ENCODE results near the gene POLD2. TPM values are rescaled to one million over a fixed set of nuclear protein-coding genes. Genes with fewer than 3 reads are reported as not detected.
"Not testable (repeated sequence)": the region's sequence is repeated elsewhere in the genome, so short reads cannot be mapped to it uniquely, and the experiment has no call there.

Gene POLD2
- polyA plus RNA-seq (2013, experiment 1 of 2) = 88.8 TPM
- 87.7 TPM for polyA plus RNA-seq (2013, experiment 2 of 2)

DNA sequence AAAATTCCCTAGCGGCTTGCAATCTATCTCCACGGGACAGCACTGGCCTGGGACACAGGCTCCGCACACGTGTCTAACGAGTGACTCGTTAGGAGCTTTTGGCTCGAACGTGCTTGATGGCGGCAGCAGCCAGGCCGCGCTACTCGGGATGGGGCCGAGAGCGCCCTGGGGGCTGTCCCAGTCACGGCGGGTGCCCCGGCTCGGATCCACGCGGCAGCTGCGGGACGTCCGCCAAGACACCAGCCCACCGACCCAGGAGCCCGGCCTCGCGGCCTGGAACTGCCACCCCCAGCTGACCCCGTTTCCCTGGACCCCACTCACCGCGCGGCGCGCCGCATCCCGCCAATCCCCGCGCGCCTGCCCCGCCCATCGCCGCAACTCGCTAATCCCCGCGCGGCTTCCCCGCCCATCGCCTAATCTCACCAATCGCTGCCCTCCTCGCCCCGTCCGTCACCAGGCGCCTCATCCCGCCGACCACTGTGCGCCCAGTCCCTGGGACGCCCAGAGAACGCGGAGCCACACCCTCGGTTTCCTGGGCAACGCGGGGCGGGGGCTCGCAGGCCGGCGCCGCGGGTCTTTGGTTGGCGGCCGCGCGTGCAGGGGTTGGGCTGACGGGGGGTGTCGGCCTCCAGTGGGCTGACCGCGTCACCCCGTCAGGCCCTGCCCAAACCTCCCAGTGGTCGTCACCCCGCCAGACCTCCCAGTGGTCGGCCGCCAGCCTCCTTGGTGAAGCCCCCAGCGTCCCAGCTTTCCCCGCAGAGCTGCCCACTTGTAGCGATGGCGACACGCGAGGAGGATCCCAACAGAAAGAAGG is at the start of gene POLD2:
POLD2 (minus strand) TSS at position 359 of the 814 bp plus-strand sequence. CDS start 1,495 bp downstream, outside the sequence.
- Histone ChIP-seq H3K9me3 (ENCODE audit: control insufficient read depth, low read length) (peaks cover 9% of the 10 kb centered on the region), H3K4me3 (ENCODE audit: extremely low read depth, insufficient read depth, low read length, poor library complexity, severe bottlenecking) (peak within 1 kb of the TSS; percentile 55), H3K27ac (ENCODE audit: low read depth, low read length, severe bottlenecking) (peak within 1 kb of the TSS; percentile 75), H3K4me1 (ENCODE audit: control insufficient read depth, insufficient read depth, low read length, poor library complexity, severe bottlenecking) (peaks cover 9% of the 10 kb centered on the region), H3K36me3 (ENCODE audit: control insufficient read depth, insufficient read depth, low read length) (peaks cover 38% of the 10 kb centered on the region)
- WGBS, 2 experiments (ENCODE audit: insufficient coverage in 2 of 2) = 0% methylated on average over 64 to 73 of the region's 86 CpGs

DNA sequence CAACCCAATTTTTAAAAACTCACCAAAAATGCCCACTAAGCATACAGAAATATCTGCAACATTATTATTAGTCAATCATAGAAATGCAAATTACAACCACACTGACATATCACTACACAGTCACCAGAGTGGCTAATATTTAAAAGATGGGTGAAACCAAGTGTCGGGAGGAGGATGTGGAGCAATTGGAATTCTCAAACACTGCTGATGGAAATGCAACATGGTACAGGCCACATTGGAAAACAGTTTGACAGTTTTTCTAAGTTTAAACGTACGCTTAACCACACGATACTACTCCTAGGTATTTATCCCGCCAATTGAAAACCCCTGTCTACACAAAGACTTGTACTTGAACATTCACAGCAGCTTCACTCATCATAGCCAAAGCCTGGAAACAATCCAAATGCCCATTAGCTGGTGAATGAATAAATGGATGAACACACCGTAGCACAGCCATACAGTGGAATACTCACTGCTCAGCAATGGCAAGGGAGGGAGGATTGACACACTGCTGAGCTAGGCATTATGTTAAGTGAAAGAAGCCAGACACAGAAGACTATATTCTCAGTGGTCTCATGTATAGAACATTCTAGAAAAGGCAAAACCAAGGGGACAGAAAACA is 49.6 kb upstream of the POLD2 start:
- H3K9me3 ChIP-seq (ENCODE audit: control insufficient read depth, low read length) = no peaks in the 10 kb centered on the region
- H3K4me1 ChIP-seq (ENCODE audit: control insufficient read depth, insufficient read depth, low read length, poor library complexity, severe bottlenecking) = no peaks in the 10 kb centered on the region
- WGBS, 2 experiments (ENCODE audit: insufficient coverage in 2 of 2) = 95 to 96% methylated on average over 4 to 5 of the region's 6 CpGs
- H3K27ac ChIP-seq (ENCODE audit: low read depth, low read length, severe bottlenecking) = no peak overlapping the region
- no peaks in the 10 kb centered on the region for H3K36me3 ChIP-seq (ENCODE audit: control insufficient read depth, insufficient read depth, low read length)
- H3K4me3 ChIP-seq (ENCODE audit: extremely low read depth, insufficient read depth, low read length, poor library complexity, severe bottlenecking) = no peak overlapping the region

DNA sequence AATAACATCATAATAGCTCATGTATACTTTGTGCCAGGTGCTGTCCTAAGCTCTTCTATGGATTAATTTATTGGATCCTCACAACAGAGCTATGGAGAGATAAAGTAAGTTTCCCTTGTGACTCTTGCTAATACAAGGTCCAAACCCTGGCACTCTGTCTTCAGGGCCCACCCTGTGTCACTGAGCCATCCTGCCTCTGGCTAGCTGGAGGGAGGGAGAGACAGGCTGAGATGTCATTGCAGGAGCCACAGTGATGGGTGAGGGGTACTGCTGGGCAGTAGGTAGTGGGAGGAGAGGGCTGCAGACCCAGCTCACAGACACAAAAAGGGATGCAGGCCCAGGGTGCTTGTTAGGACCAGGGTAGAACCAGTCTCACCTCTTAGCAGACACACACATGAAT is 49.0 kb upstream of the POLD2 start:
- H3K4me1 ChIP-seq (ENCODE audit: control insufficient read depth, insufficient read depth, low read length, poor library complexity, severe bottlenecking) = no peaks in the 10 kb centered on the region
- H3K9me3 ChIP-seq (ENCODE audit: control insufficient read depth, low read length) = no peaks in the 10 kb centered on the region
- H3K27ac ChIP-seq (ENCODE audit: low read depth, low read length, severe bottlenecking) = no peak overlapping the region
- no peaks in the 10 kb centered on the region for H3K36me3 ChIP-seq (ENCODE audit: control insufficient read depth, insufficient read depth, low read length)
- no peak overlapping the region for H3K4me3 ChIP-seq (ENCODE audit: extremely low read depth, insufficient read depth, low read length, poor library complexity, severe bottlenecking)

DNA sequence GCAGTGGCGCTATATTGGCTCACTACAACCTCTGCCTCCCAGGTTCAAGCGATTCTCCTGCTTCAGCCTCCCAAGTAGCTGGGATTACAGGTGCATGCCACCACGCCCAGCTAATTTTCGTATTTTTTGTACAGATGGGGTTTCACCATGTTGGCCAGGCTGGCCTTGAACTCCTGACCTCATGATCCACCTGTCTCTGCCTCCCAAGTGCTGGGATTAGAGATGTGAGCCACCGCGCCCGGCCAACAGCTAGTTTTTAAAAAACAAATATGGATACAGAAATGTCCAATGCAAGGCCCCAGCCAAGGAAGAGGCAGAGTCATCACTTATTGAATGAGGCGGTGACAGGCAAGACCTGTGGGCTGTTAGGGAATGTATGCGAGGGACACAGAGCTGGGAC is 48.6 kb upstream of the POLD2 start:
- not testable (repeated sequence) for H3K4me3 ChIP-seq (ENCODE audit: extremely low read depth, insufficient read depth, low read length, poor library complexity, severe bottlenecking); H3K9me3 ChIP-seq (ENCODE audit: control insufficient read depth, low read length); H3K4me1 ChIP-seq (ENCODE audit: control insufficient read depth, insufficient read depth, low read length, poor library complexity, severe bottlenecking); H3K36me3 ChIP-seq (ENCODE audit: control insufficient read depth, insufficient read depth, low read length); H3K27ac ChIP-seq (ENCODE audit: low read depth, low read length, severe bottlenecking)
- WGBS, 2 experiments (ENCODE audit: insufficient coverage in 2 of 2) = 91 to 93% methylated on average over 6 to 7 of the region's 9 CpGs

GRCh38 chr7:44167920-44168319 is 44.6 kb upstream of the POLD2 start:
- no peaks in the 10 kb centered on the region for H3K36me3 ChIP-seq (ENCODE audit: control insufficient read depth, insufficient read depth, low read length)
- H3K27ac ChIP-seq (ENCODE audit: low read depth, low read length, severe bottlenecking) = no peak overlapping the region
- no peaks in the 10 kb centered on the region for H3K9me3 ChIP-seq (ENCODE audit: control insufficient read depth, low read length)
- no peak overlapping the region for H3K4me3 ChIP-seq (ENCODE audit: extremely low read depth, insufficient read depth, low read length, poor library complexity, severe bottlenecking)
- peaks cover 6% of the 10 kb centered on the region for H3K4me1 ChIP-seq (ENCODE audit: control insufficient read depth, insufficient read depth, low read length, poor library complexity, severe bottlenecking)

DNA sequence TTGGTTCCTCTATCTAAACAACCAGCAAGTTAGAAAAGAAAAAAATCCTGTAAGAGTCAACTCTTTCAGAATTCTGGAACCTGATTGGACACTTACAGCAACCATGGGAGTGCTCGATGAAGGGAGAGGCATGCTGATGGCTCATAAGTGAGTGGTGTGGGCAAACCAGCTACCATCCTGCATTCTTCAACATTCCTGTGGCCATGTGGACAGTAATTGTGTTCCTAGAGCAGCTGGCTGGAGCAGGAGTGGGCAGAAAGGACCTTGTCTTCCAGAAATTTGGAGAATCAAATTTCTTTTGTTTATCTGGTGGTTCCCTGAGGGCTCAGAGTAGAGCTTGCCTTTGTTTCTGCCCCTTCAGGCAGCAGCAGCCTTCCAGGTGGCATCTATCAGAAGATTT is 40.2 kb upstream of the POLD2 start:
- no peaks in the 10 kb centered on the region for H3K9me3 ChIP-seq (ENCODE audit: control insufficient read depth, low read length)
- H3K36me3 ChIP-seq (ENCODE audit: control insufficient read depth, insufficient read depth, low read length) = no peaks in the 10 kb centered on the region
- H3K4me3 ChIP-seq (ENCODE audit: extremely low read depth, insufficient read depth, low read length, poor library complexity, severe bottlenecking) = no peak overlapping the region
- no peak overlapping the region for H3K27ac ChIP-seq (ENCODE audit: low read depth, low read length, severe bottlenecking)
- 67% methylated on average over 1 of the region's 1 CpG; no CpG with 5 or more reads in 1 of the 2 experiments for WGBS, 2 experiments (ENCODE audit: insufficient coverage in 2 of 2)
- peaks cover 8% of the 10 kb centered on the region for H3K4me1 ChIP-seq (ENCODE audit: control insufficient read depth, insufficient read depth, low read length, poor library complexity, severe bottlenecking)

GRCh38 chr7:44162785-44163395 is 39.5 kb upstream of the POLD2 start:
- Histone ChIP-seq H3K27ac (ENCODE audit: low read depth, low read length, severe bottlenecking) (no peak overlapping the region), H3K4me1 (ENCODE audit: control insufficient read depth, insufficient read depth, low read length, poor library complexity, severe bottlenecking) (peaks cover 8% of the 10 kb centered on the region), H3K4me3 (ENCODE audit: extremely low read depth, insufficient read depth, low read length, poor library complexity, severe bottlenecking) (no peak overlapping the region), H3K9me3 (ENCODE audit: control insufficient read depth, low read length) (no peaks in the 10 kb centered on the region), H3K36me3 (ENCODE audit: control insufficient read depth, insufficient read depth, low read length) (no peaks in the 10 kb centered on the region)
- WGBS, 2 experiments (ENCODE audit: insufficient coverage in 2 of 2) = no CpG with 5 or more reads among the region's 1 CpG

- no peak overlapping the region for H3K27ac ChIP-seq (ENCODE audit: low read depth, low read length, severe bottlenecking)
- H3K4me1 ChIP-seq (ENCODE audit: control insufficient read depth, insufficient read depth, low read length, poor library complexity, severe bottlenecking) = peaks cover 8% of the 10 kb centered on the region
- WGBS, 2 experiments (ENCODE audit: insufficient coverage in 2 of 2) = 86 to 97% methylated on average over 4 of the region's 4 CpGs
- no peaks in the 10 kb centered on the region for H3K9me3 ChIP-seq (ENCODE audit: control insufficient read depth, low read length)
- no peak overlapping the region for H3K4me3 ChIP-seq (ENCODE audit: extremely low read depth, insufficient read depth, low read length, poor library complexity, severe bottlenecking)
- no peaks in the 10 kb centered on the region for H3K36me3 ChIP-seq (ENCODE audit: control insufficient read depth, insufficient read depth, low read length)
Observed at GRCh38 chr7:44162179-44162578, 38.8 kb upstream of the POLD2 start.

- Histone ChIP-seq H3K27ac (ENCODE audit: low read depth, low read length, severe bottlenecking) (no peak overlapping the region), H3K9me3 (ENCODE audit: control insufficient read depth, low read length) (no peaks in the 10 kb centered on the region), H3K36me3 (ENCODE audit: control insufficient read depth, insufficient read depth, low read length) (no peaks in the 10 kb centered on the region), H3K4me1 (ENCODE audit: control insufficient read depth, insufficient read depth, low read length, poor library complexity, severe bottlenecking) (peaks cover 8% of the 10 kb centered on the region), H3K4me3 (ENCODE audit: extremely low read depth, insufficient read depth, low read length, poor library complexity, severe bottlenecking) (no peak overlapping the region)
- 92 to 94% methylated on average over 2 of the region's 2 CpGs for WGBS, 2 experiments (ENCODE audit: insufficient coverage in 2 of 2)
Observed at GRCh38 chr7:44161371-44161770, 38.0 kb upstream of the POLD2 start.

GRCh38 chr7:44159824-44160630 is 36.7 kb upstream of the POLD2 start:
- H3K27ac ChIP-seq (ENCODE audit: low read depth, low read length, severe bottlenecking) = no peak overlapping the region
- H3K4me1 ChIP-seq (ENCODE audit: control insufficient read depth, insufficient read depth, low read length, poor library complexity, severe bottlenecking) = peaks cover 8% of the 10 kb centered on the region
- 83 to 89% methylated on average over 2 to 5 of the region's 5 CpGs for WGBS, 2 experiments (ENCODE audit: insufficient coverage in 2 of 2)
- no peak overlapping the region for H3K4me3 ChIP-seq (ENCODE audit: extremely low read depth, insufficient read depth, low read length, poor library complexity, severe bottlenecking)
- no peaks in the 10 kb centered on the region for H3K36me3 ChIP-seq (ENCODE audit: control insufficient read depth, insufficient read depth, low read length)
- H3K9me3 ChIP-seq (ENCODE audit: control insufficient read depth, low read length) = no peaks in the 10 kb centered on the region
